ENCODE data around the gene GCG.

The GCG gene

GRCh38 chr2:162100579-162100978, 51.5 kb downstream of the GCG start:
- no peak for DNase-seq (ENCODE audit: low read depth)

DNA sequence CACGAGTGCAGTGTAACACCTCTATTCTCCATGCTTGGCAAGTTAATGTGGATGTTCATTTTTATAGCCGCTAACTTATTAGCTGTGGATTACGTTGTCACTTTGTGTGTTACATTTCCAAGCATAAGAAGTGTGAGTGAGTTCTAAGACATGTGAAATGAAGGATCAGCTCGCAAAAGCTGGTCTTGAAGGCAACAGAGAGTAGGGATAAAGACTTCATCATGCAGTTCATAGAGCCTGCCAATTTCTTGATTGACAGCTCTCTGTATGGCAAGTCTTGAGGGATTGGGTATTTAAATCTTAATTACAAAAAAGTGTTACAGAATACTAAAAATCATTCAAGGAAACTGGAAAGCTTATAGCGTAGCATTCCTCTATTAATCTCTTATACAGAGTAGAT, 52.2 kb downstream of the GCG start:
- no peak for DNase-seq (ENCODE audit: low read depth)

Data from fibroblast of gingiva (primary cell).